Activated gamma-delta T cell (primary cell): Measurements from ENCODE around the gene TOMM20.

Source experiments
- DNase-seq: peaks from one replicate; lab custom pipeline; 2025; lab: John Stamatoyannopoulos, UW

The TOMM20 gene

GRCh38 chr1:235134171-235134570, 5.5 kb upstream of the TOMM20 start:
- DNase-seq = no peak

- no peak for DNase-seq
Measured at GRCh38 chr1:235133086-235133485, 4.4 kb upstream of the TOMM20 start.

GRCh38 chr1:235131961-235132360, 3.3 kb upstream of the TOMM20 start:
- no peak for DNase-seq

- DNase-seq = no peak
Measured at GRCh38 chr1:235130766-235131270, 2.2 kb upstream of the TOMM20 start.

GRCh38 chr1:235129774-235130570, 1.3 kb upstream of the TOMM20 start:
- DNase-seq = no peak

- no peak for DNase-seq
Measured at GRCh38 chr1:235127732-235128455, 743 bp downstream of the TOMM20 start.

- no peak for DNase-seq
Measured at GRCh38 chr1:235127203-235127602, 1.4 kb downstream of the TOMM20 start.

- no peak for DNase-seq
Measured at GRCh38 chr1:235124665-235125064, 4.0 kb downstream of the TOMM20 start.

- no peak for DNase-seq
Measured at GRCh38 chr1:235124111-235124510, 4.5 kb downstream of the TOMM20 start.

- DNase-seq = no peak
Measured at GRCh38 chr1:235122348-235122747, 6.3 kb downstream of the TOMM20 start.

GRCh38 chr1:235113183-235113917, 15.3 kb downstream of the TOMM20 start:
- no peak for DNase-seq

GRCh38 chr1:235112297-235113182, 16.1 kb downstream of the TOMM20 start:
- DNase-seq = no peak

- DNase-seq = no peak
Measured at GRCh38 chr1:235111107-235111506, 17.5 kb downstream of the TOMM20 start.

GRCh38 chr1:235108876-235109275, 19.8 kb downstream of the TOMM20 start:
- DNase-seq = no peak

- no peak for DNase-seq
Measured at GRCh38 chr1:235108185-235108593, 20.4 kb downstream of the TOMM20 start.

- DNase-seq = no peak
Measured at GRCh38 chr1:235107368-235108184, 21.1 kb downstream of the TOMM20 start.

- DNase-seq = no peak
Measured at GRCh38 chr1:235106457-235106856, 22.2 kb downstream of the TOMM20 start.

- DNase-seq = no peak
Measured at GRCh38 chr1:235105051-235106043, 23.3 kb downstream of the TOMM20 start.

- no peak for DNase-seq
Measured at GRCh38 chr1:235102993-235103411, 25.6 kb downstream of the TOMM20 start.
